Caco-2 (cell line): ENCODE measurements around the gene MYOZ2. TPM values are rescaled to one million over a fixed set of nuclear protein-coding genes. Genes with fewer than 3 reads are reported as not detected.

Experiments
- BruUV-seq: library from RNA; stranded (reverse); fragments of 400-500 nt; replicated peaks from 2 replicates; lab custom pipeline; 2021; lab: Mats Ljungman, UMichigan
- CTCF ChIA-PET: fragments of 300-600 bp; sonication (Branson Sonifier 250); formaldehyde crosslinking; loops from one replicate; lab custom pipeline; 2022; ENCODE audit warnings: antibody characterized with exemption; lab: Charles Lee
- POLR2A ChIA-PET: fragments of 300-600 bp; sonication (Branson Sonifier 250); formaldehyde crosslinking; loops from one replicate; lab custom pipeline; 2022; ENCODE audit warnings: antibody characterized with exemption; lab: Charles Lee
- DNase-seq, 2 experiments: peaks; one replicate each; pipeline versions ENCODE4 v3.0.0 to v3.0.0-alpha.2; 2020 to 2022
- H3K27me3 ChIP-seq: replicated peaks from 2 replicates; pipeline ENCODE4 v1.6.0; 2011; ENCODE audit warnings: low read length; ENCODE audit not compliant: control insufficient read depth, insufficient read depth
- H3K36me3 ChIP-seq: 2 replicates; pipeline ENCODE4 v1.5.1; 2011; ENCODE audit warnings: low read length; ENCODE audit not compliant: control insufficient read depth, insufficient read depth
- H3K4me1 ChIP-seq: fragments of 250-450 bp; sonication (Bioruptor Pico); 2 replicates; pipeline ENCODE4 v1.5.1; 2020; ENCODE audit warnings: mild to moderate bottlenecking
- H3K4me3 ChIP-seq: 2 replicates; pipeline ENCODE4 v1.5.1; 2011; ENCODE audit warnings: low read depth, mild to moderate bottlenecking, control low read depth, low read length
- H3K9me3 ChIP-seq: fragments of 250-450 bp; sonication (Bioruptor Pico); 2 replicates; pipeline ENCODE4 v1.5.1; 2020; ENCODE audit warnings: mild to moderate bottlenecking, moderate library complexity
- H3K27ac Mint-ChIP-seq: one replicate; pipeline ENCODE4 v1.8.0; 2022; ENCODE audit warnings: mixed read lengths; ENCODE audit not compliant: unreplicated experiment
- H3K27me3 Mint-ChIP-seq: one replicate; pipeline ENCODE4 v1.8.0; 2022; ENCODE audit warnings: mixed read lengths; ENCODE audit not compliant: insufficient read depth, unreplicated experiment
- H3K36me3 Mint-ChIP-seq: one replicate; pipeline ENCODE4 v1.8.0; 2022; ENCODE audit warnings: mild to moderate bottlenecking, mixed read lengths; ENCODE audit not compliant: insufficient read depth, unreplicated experiment
- H3K4me1 Mint-ChIP-seq: one replicate; pipeline ENCODE4 v1.8.0; 2022; ENCODE audit warnings: low read depth, mixed read lengths; ENCODE audit not compliant: unreplicated experiment
- H3K4me3 Mint-ChIP-seq: one replicate; pipeline ENCODE4 v1.8.0; 2022; ENCODE audit warnings: mild to moderate bottlenecking, moderate library complexity, mixed read lengths; ENCODE audit not compliant: unreplicated experiment
- H3K9me3 Mint-ChIP-seq: one replicate; pipeline ENCODE4 v1.8.0; 2022; ENCODE audit warnings: mixed read lengths; ENCODE audit not compliant: unreplicated experiment
- CTCF ChIP-seq, 2 experiments: fragments of 200-600 bp in 1 of 2; IDR thresholded peaks; 1 replicate in 1 of 2; 2 replicates in 1 of 2; pipeline versions ENCODE4 v1.5.1 to v1.8.0; 2011 to 2022; ENCODE audit warnings: antibody characterized with exemption in 1 of 2, control low read depth in 1 of 2, inconsistent platforms in 1 of 2, low read depth in 1 of 2, low read length in 1 of 2, mild to moderate bottlenecking in 1 of 2, moderate library complexity in 1 of 2; ENCODE audit not compliant: insufficient read depth in 1 of 2, severe bottlenecking in 1 of 2, unreplicated experiment in 1 of 2
- intact Hi-C: fragments of 100-400 bp; cut with micrococcal nuclease; formaldehyde crosslinking; loops from one replicate; pipeline ENCODE4 v1.10.0; 2022; ENCODE audit not compliant: unreplicated experiment
- total RNA-seq: library from RNA; stranded (reverse); gene quantifications from 2 replicates; pipeline ENCODE4 v1.2.3, GENCODE V29; 2022

MYOZ2 gene
- total RNA-seq, 1 experiment from 2014 or later, result 0.18 TPM

- no peaks in the 10 kb centered on the region; the same call in 1 of the 2 replicates for H3K9me3 ChIP-seq
- Mint-ChIP-seq H3K9me3 (no peaks in the 10 kb centered on the region), H3K36me3 (no peaks in the 10 kb centered on the region), H3K27ac (no peak overlapping the region), H3K4me1 (peaks cover 17% of the 10 kb centered on the region), H3K27me3 (no peaks in the 10 kb centered on the region), H3K4me3 (no peak overlapping the region)
- BruUV-seq, result no TSS peak
- intact Hi-C loops, result no loop called here
- no peak for DNase-seq
- peaks cover 21% of the 10 kb centered on the region for H3K4me1 ChIP-seq
- POLR2A ChIA-PET, result no interaction called here
- H3K36me3 ChIP-seq, result no peaks in the 10 kb centered on the region
- CTCF ChIA-PET, result no interaction called here
- no peak overlapping the region for H3K4me3 ChIP-seq
- H3K27me3 ChIP-seq, result no peaks in the 10 kb centered on the region
- TF ChIP-seq CTCF (IDR thresholded peaks at IDR 0.05; ENCODE audit: insufficient read depth in 1 of 2, low read depth in 1 of 2, low read length in 1 of 2, severe bottlenecking in 1 of 2, unreplicated experiment in 1 of 2), result no peak
Observed at GRCh38 chr4:119118397-119118796, 17.2 kb upstream of the MYOZ2 start.

GRCh38 chr4:119124352-119124751 is 11.3 kb upstream of the MYOZ2 start:
- Histone ChIP-seq H3K27me3 (no peaks in the 10 kb centered on the region), H3K36me3 (no peaks in the 10 kb centered on the region), H3K4me3 (no peak overlapping the region), H3K4me1 (no peaks in the 10 kb centered on the region), H3K9me3 (no peaks in the 10 kb centered on the region; the same call in 1 of the 2 replicates)
- no TSS peak for BruUV-seq
- intact Hi-C loops, result no loop called here
- no peak for DNase-seq
- Mint-ChIP-seq H3K36me3 (no peaks in the 10 kb centered on the region), H3K4me1 (peaks cover 16% of the 10 kb centered on the region), H3K27ac (no peak overlapping the region), H3K27me3 (no peaks in the 10 kb centered on the region), H3K4me3 (no peak overlapping the region), H3K9me3 (peaks cover 9% of the 10 kb centered on the region)
- no peak for TF ChIP-seq CTCF (IDR thresholded peaks at IDR 0.05; ENCODE audit: insufficient read depth in 1 of 2, low read depth in 1 of 2, low read length in 1 of 2, severe bottlenecking in 1 of 2, unreplicated experiment in 1 of 2)
- ChIA-PET POLR2A (no interaction called here), CTCF (no interaction called here)

GRCh38 chr4:119125931-119126330 is 9.7 kb upstream of the MYOZ2 start:
- Mint-ChIP-seq H3K9me3 (peaks cover 9% of the 10 kb centered on the region), H3K4me1 (peaks cover 23% of the 10 kb centered on the region), H3K27ac (no peak overlapping the region), H3K36me3 (no peaks in the 10 kb centered on the region), H3K4me3 (no peak overlapping the region), H3K27me3 (no peaks in the 10 kb centered on the region)
- no peak for DNase-seq
- BruUV-seq, result no TSS peak
- TF ChIP-seq CTCF (IDR thresholded peaks at IDR 0.05; ENCODE audit: insufficient read depth in 1 of 2, low read depth in 1 of 2, low read length in 1 of 2, severe bottlenecking in 1 of 2, unreplicated experiment in 1 of 2), result no peak
- intact Hi-C loops, result no loop called here
- Histone ChIP-seq H3K4me1 (peaks cover 10% of the 10 kb centered on the region), H3K27me3 (no peaks in the 10 kb centered on the region), H3K9me3 (no peaks in the 10 kb centered on the region), H3K4me3 (no peak overlapping the region), H3K36me3 (no peaks in the 10 kb centered on the region)
- ChIA-PET CTCF (no interaction called here), POLR2A (no interaction called here)
